Measurements from ENCODE around the gene STXBP1. TPM values are rescaled to one million over a fixed set of nuclear protein-coding genes. Genes with fewer than 3 reads are reported as not detected.

Gene STXBP1
- total RNA-seq, 1 experiment from 2014 or later = 44.0 TPM

DNA sequence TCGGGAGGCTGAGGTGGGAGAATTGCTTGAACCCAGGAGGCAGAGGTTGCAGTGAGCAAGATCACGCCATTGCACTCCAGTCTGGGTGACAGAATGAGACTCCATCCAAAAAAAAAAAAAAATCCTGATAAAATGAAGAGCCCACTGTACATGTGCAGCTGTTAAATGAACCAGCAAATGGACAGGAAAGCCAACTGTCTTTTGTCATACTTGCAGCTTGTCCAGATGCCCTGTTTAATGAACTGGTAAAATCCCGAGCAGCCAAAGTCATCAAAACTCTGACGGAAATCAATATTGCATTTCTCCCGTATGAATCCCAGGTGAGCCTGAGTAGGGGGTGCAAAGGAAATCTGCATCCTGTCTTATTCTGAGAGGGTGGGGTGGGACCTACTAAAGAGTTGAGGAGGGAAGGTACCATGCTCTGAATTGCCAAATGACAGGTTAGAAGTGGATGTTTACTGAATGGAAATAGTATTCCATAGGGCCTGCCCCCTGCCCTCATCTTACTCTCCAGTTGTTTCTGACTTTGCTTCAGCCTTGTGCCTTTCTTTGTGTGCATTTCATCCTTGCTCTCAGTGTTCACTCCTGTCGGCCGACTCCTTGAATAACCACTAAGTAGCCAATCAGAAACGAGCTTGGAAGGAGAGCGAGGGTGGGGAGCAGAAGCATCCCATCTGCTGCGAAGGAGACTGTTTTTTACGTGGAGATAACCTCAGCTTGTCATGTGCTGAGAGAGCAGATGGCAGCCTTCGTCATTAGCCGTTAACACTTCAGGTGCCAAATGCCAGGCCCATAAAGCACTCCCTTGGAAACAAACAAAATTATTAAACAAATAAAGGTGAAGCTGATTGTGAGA lies 49.0 kb downstream of the STXBP1 start:
- no peaks in the 10 kb centered on the region for H3K27me3 ChIP-seq (ENCODE audit: insufficient read depth, low read depth)
- H3K4me2 ChIP-seq = no peak overlapping the region
- H3K9me3 ChIP-seq (ENCODE audit: insufficient read depth, low read depth) = no peaks in the 10 kb centered on the region
- H3F3A ChIP-seq (ENCODE audit: insufficient read depth, low read depth) = no peaks in the 10 kb centered on the region; the same call in 1 of the 2 replicates
- DNase-seq = no peak
- H3K36me3 ChIP-seq (ENCODE audit: low read depth) = no peaks in the 10 kb centered on the region
- TF ChIP-seq EZH2 (IDR thresholded peaks at IDR 0.05; ENCODE audit: low read depth) = no peak
- TF ChIP-seq, protein P1, sequence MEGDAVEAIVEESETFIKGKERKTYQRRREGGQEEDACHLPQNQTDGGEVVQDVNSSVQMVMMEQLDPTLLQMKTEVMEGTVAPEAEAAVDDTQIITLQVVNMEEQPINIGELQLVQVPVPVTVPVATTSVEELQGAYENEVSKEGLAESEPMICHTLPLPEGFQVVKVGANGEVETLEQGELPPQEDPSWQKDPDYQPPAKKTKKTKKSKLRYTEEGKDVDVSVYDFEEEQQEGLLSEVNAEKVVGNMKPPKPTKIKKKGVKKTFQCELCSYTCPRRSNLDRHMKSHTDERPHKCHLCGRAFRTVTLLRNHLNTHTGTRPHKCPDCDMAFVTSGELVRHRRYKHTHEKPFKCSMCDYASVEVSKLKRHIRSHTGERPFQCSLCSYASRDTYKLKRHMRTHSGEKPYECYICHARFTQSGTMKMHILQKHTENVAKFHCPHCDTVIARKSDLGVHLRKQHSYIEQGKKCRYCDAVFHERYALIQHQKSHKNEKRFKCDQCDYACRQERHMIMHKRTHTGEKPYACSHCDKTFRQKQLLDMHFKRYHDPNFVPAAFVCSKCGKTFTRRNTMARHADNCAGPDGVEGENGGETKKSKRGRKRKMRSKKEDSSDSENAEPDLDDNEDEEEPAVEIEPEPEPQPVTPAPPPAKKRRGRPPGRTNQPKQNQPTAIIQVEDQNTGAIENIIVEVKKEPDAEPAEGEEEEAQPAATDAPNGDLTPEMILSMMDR (conservative IDR thresholded peaks at IDR 0.05) = no peak
- H2AFZ ChIP-seq = no peak overlapping the region
- ChIA-PET CTCF (no interaction called here), POLR2A (ENCODE audit: unreplicated experiment) (interaction anchor here (0.6 kb wide), 1 partner anchor 79 kb away, joined by 4 read pairs; no protein-coding TSS in a partner anchor)
- no peaks in the 10 kb centered on the region for H3K79me2 ChIP-seq (ENCODE audit: low read depth)
- BruUV-seq (replicated peaks) = no TSS peak
- no peaks in the 10 kb centered on the region; the same call in 1 of the 2 replicates for H4K20me1 ChIP-seq (ENCODE audit: insufficient read depth)
- H3K27ac ChIP-seq = no peak overlapping the region
- H3K4me3 ChIP-seq = no peak overlapping the region
- no peaks in the 10 kb centered on the region for H3K9me2 ChIP-seq (ENCODE audit: insufficient read depth)
- H3K4me1 ChIP-seq (replicated peaks; ENCODE audit: insufficient read depth) = no peaks in the 10 kb centered on the region
- intact Hi-C loops (cut with micrococcal nuclease; ENCODE audit: unreplicated experiment) = no loop called here

DNA sequence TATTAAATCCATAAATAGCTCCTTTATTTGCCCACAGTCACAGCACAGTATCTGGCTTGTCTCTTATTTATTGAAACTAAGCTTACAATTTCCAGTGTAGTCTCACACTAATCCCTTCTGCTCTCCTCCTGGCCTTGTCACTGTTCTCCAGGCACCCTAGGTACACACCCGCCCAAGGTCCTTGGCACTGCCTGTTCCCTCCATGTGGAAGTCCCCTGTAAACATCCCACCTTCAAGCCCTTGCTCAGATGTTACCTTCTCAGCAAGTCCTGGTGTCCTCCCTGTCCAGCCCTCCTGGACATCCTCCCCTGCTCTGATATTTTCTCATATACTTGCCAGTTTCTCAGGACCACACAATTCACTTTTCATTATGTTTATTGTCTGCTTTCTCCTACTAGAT lies 50.5 kb downstream of the STXBP1 start:
- Histone ChIP-seq H4K20me1 (ENCODE audit: insufficient read depth) (no peaks in the 10 kb centered on the region; the same call in 1 of the 2 replicates), H3K36me3 (ENCODE audit: low read depth) (no peaks in the 10 kb centered on the region), H3K79me2 (ENCODE audit: low read depth) (no peaks in the 10 kb centered on the region), H3K9me3 (ENCODE audit: insufficient read depth, low read depth) (no peaks in the 10 kb centered on the region), H3K27ac (no peak overlapping the region), H3K9me2 (ENCODE audit: insufficient read depth) (no peaks in the 10 kb centered on the region), H2AFZ (no peak overlapping the region), H3K27me3 (ENCODE audit: insufficient read depth, low read depth) (no peaks in the 10 kb centered on the region), H3K4me2 (no peak overlapping the region), H3K4me3 (no peak overlapping the region), H3K4me1 (replicated peaks; ENCODE audit: insufficient read depth) (no peaks in the 10 kb centered on the region), H3F3A (ENCODE audit: insufficient read depth, low read depth) (no peaks in the 10 kb centered on the region; the same call in 1 of the 2 replicates)
- ChIA-PET POLR2A (ENCODE audit: unreplicated experiment) (no interaction called here), CTCF (no interaction called here)
- intact Hi-C loops (cut with micrococcal nuclease; ENCODE audit: unreplicated experiment) = no loop called here
- no peak for DNase-seq
- BruUV-seq (replicated peaks) = no TSS peak
- TF ChIP-seq, protein P1 (conservative IDR thresholded peaks at IDR 0.05) = no peak
- TF ChIP-seq EZH2 (IDR thresholded peaks at IDR 0.05; ENCODE audit: low read depth) = no peak

DNA sequence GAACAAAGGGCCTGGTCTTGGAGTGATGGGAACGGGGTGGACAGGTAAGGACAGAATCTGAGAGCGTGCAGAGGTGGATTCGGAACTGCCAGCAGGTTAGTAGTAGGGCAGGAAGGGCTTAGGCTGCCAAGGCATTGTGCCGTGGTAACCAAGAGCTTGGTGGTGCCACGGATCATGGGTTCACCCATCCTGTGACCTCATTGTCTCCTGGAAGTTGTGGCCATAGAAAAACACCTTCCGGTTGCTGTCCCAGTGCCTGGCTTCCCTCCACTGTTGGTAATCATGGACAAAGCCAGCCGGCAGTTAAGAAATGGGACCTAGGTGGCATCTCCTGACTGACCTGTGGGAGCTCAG lies 52.2 kb downstream of the STXBP1 start:
- DNase-seq = no peak
- Histone ChIP-seq H3K27me3 (ENCODE audit: insufficient read depth, low read depth) (no peaks in the 10 kb centered on the region), H4K20me1 (ENCODE audit: insufficient read depth) (no peaks in the 10 kb centered on the region; the same call in 1 of the 2 replicates), H3K4me1 (replicated peaks; ENCODE audit: insufficient read depth) (no peaks in the 10 kb centered on the region), H3K4me2 (no peak overlapping the region), H3K9me3 (ENCODE audit: insufficient read depth, low read depth) (no peaks in the 10 kb centered on the region), H3K9me2 (ENCODE audit: insufficient read depth) (no peaks in the 10 kb centered on the region), H3K79me2 (ENCODE audit: low read depth) (no peaks in the 10 kb centered on the region), H3K36me3 (ENCODE audit: low read depth) (no peaks in the 10 kb centered on the region), H3K4me3 (no peak overlapping the region), H3K27ac (no peak overlapping the region), H2AFZ (no peak overlapping the region), H3F3A (ENCODE audit: insufficient read depth, low read depth) (no peaks in the 10 kb centered on the region; the same call in 1 of the 2 replicates)
- intact Hi-C loops (cut with micrococcal nuclease; ENCODE audit: unreplicated experiment) = no loop called here
- TF ChIP-seq, protein P1 (conservative IDR thresholded peaks at IDR 0.05) = no peak
- TF ChIP-seq EZH2 (IDR thresholded peaks at IDR 0.05; ENCODE audit: low read depth) = no peak
- ChIA-PET POLR2A (ENCODE audit: unreplicated experiment) (no interaction called here), CTCF (no interaction called here)
- no TSS peak for BruUV-seq (replicated peaks)
